Gastroesophageal sphincter (tissue), 3 donors: ENCODE results near the gene NELFA.

ENCODE experiments used
- CTCF ChIP-seq, 4 experiments: fragments of 200-600 bp in 2 of 4; fragments of 450-650 bp in 2 of 4; sonication (generic) in 1 of 4; IDR thresholded peaks; one replicate each; pipeline ENCODE4 v1.5.1; 2017 to 2019; ENCODE audit warnings: antibody characterized with exemption in 4 of 4, mild to moderate bottlenecking in 2 of 4, moderate library complexity in 2 of 4
- EP300 ChIP-seq: sonication (generic); formaldehyde crosslinking; IDR thresholded peaks from one replicate; pipeline ENCODE4 v1.6.1; 2017; ENCODE audit warnings: antibody characterized with exemption, mild to moderate bottlenecking
- POLR2A ChIP-seq, 2 donors: fragments of 450-650 bp; IDR thresholded peaks; one replicate each; pipeline ENCODE4 v1.6.1; 2017; ENCODE audit warnings: antibody characterized with exemption in 2 of 2, mild to moderate bottlenecking in 2 of 2, moderate library complexity in 1 of 2

DNA sequence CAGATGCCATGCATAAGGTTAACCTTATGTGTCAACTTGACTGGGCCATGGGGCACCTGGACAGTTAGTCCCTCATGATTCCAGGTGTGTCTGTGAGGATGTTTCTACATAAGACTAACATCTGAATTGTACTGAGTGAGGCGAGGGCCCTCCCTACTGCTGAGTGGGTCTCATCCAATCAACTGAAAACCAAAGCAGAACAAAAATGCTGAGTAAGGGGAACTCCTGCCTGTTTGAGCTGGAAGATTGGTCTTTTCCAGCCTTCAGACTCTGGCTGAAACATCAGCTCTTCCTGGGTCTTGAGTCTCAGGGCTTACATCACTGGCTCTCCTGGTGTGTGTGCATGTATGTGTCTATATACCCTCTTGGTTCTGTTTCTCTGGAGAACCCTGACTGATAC lies 13.8 kb downstream of the NELFA start:
- no peak for TF ChIP-seq CTCF (IDR thresholded peaks at IDR 0.05)
- TF ChIP-seq EP300, result no peak
- TF ChIP-seq POLR2A (IDR thresholded peaks at IDR 0.05), result no peak
